NB4 (cell line): ENCODE results near the gene CDX4.

Experiments
- DNase-seq: peaks from one replicate; pipeline ENCODE4 v3.0.0; 2010; ENCODE audit warnings: low read depth
- H3K4me3 ChIP-seq: one replicate; pipeline ENCODE4 v1.5.1; 2011; ENCODE audit warnings: mild to moderate bottlenecking, low read depth, low read length, moderate library complexity
- MYC ChIP-seq: IDR thresholded peaks from 2 replicates; pipeline ENCODE4 v1.6.1; 2011; ENCODE audit warnings: low read depth, low read length
- POLR2A ChIP-seq: IDR thresholded peaks from 2 replicates; pipeline ENCODE4 v1.6.1; 2011; ENCODE audit warnings: mild to moderate bottlenecking; ENCODE audit not compliant: insufficient read length; ENCODE audit errors: extremely low read depth
- TF ChIP-seq, protein P1 (sequence below): IDR thresholded peaks from 2 replicates; pipeline ENCODE4 v1.6.1; 2011; ENCODE audit warnings: low read depth, low read length
- TF ChIP-seq, protein P2 (sequence below): IDR thresholded peaks from one replicate; pipeline ENCODE4 v1.5.1; 2012; ENCODE audit warnings: low read depth, low read length

Gene CDX4, protein sequence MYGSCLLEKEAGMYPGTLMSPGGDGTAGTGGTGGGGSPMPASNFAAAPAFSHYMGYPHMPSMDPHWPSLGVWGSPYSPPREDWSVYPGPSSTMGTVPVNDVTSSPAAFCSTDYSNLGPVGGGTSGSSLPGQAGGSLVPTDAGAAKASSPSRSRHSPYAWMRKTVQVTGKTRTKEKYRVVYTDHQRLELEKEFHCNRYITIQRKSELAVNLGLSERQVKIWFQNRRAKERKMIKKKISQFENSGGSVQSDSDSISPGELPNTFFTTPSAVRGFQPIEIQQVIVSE

DNA sequence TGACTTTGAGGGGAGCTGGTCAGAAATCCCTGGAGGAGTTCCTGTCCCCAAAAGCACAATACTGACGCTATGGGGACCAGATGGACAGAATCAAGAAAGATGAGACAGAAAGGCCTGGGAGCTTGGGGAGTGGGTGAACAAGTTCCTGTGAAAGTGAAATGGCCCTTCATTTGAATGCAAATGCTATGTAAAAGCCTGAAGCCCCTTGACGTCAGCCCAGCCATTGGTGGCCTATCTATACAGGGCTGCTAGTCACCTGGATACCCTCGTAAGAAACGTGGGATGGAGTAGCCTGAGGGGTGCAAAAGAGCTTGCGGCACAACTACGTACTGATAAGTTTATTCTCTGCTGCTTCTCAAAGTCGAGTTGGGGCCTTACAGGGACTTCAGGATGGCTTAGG lies at the start of gene CDX4:
Gene CDX4 (plus strand): TSS at position 223 of the 400 bp plus-strand sequence. CDS start 201 bp downstream, outside the sequence.
- DNase-seq = no peak
- H3K4me3 ChIP-seq = no peak within 1 kb of the TSS
- TF ChIP-seq, protein P1, sequence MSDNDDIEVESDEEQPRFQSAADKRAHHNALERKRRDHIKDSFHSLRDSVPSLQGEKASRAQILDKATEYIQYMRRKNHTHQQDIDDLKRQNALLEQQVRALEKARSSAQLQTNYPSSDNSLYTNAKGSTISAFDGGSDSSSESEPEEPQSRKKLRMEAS = no peak
- TF ChIP-seq MYC (no peak), POLR2A (no peak)
- TF ChIP-seq, protein P2, sequence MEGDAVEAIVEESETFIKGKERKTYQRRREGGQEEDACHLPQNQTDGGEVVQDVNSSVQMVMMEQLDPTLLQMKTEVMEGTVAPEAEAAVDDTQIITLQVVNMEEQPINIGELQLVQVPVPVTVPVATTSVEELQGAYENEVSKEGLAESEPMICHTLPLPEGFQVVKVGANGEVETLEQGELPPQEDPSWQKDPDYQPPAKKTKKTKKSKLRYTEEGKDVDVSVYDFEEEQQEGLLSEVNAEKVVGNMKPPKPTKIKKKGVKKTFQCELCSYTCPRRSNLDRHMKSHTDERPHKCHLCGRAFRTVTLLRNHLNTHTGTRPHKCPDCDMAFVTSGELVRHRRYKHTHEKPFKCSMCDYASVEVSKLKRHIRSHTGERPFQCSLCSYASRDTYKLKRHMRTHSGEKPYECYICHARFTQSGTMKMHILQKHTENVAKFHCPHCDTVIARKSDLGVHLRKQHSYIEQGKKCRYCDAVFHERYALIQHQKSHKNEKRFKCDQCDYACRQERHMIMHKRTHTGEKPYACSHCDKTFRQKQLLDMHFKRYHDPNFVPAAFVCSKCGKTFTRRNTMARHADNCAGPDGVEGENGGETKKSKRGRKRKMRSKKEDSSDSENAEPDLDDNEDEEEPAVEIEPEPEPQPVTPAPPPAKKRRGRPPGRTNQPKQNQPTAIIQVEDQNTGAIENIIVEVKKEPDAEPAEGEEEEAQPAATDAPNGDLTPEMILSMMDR = no peak

DNA sequence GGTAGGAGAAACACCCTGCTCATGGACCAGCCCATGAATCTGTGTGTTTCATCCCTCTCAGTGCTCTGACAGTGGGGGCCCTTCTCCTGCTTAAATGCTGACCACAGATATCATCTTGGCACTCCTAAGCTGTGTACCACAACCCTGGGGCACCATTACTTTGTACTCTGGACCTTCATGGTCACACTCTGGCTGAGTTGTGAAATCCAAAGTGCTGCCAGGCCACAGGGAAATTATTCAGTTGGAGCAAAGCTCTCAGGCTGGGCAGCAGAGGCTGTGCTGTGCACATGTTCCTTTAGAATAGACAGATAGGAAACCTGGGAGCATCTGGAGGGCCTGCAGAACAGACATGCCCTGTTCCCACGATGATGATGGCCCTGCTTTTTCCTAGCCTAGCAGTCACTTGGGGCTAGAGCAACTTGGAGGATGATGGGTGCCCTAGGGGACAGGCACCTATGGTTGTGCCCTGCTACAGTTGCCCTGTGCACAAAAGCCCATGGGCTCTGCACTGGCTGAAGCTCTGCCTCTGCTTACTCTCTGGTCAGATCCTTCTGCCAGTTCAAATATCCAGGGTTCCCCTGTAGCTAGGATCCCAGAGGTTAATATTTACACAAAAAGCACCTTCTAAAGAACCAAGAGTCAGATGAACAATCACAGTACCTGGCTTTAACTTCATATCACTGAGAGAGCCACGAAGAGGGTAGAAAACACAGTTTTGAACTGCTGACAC lies 48.5 kb upstream of the CDX4 start:
- TF ChIP-seq, protein P1 = no peak
- TF ChIP-seq POLR2A (no peak), MYC (no peak)
- TF ChIP-seq, protein P2 = no peak
- DNase-seq = no peak
- no peak overlapping the region for H3K4me3 ChIP-seq

DNA sequence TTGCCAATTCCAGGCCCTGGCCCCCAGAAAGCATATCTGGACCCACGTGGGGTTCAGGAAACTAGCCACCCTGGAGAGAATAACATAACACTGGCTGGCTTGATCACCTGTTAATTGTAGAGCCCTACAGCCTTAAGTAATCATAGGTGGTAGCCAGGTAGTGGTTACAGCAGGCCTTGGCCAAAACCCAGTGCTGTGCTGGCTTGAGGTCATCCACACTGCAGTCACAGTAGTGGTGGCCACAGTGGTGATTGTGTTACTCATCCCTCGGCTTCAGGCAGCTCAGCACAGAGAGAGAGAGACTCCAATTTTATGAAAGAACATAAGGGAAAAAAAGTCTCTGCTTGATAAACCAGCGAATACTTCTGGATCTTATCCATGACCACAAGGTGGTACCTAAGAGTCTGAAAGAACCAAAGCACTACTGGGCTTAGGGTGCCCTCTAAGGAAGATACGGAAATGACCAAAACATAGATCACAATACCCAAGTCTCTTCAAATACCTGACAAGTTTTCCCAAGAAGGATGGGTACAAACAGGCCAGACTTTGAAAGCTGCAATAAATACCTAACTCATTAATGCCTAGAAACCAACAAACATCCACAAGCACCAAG lies 46.6 kb upstream of the CDX4 start:
- TF ChIP-seq POLR2A (no peak), MYC (no peak)
- TF ChIP-seq, protein P2 = no peak
- no peak for DNase-seq
- no peak overlapping the region for H3K4me3 ChIP-seq

DNA sequence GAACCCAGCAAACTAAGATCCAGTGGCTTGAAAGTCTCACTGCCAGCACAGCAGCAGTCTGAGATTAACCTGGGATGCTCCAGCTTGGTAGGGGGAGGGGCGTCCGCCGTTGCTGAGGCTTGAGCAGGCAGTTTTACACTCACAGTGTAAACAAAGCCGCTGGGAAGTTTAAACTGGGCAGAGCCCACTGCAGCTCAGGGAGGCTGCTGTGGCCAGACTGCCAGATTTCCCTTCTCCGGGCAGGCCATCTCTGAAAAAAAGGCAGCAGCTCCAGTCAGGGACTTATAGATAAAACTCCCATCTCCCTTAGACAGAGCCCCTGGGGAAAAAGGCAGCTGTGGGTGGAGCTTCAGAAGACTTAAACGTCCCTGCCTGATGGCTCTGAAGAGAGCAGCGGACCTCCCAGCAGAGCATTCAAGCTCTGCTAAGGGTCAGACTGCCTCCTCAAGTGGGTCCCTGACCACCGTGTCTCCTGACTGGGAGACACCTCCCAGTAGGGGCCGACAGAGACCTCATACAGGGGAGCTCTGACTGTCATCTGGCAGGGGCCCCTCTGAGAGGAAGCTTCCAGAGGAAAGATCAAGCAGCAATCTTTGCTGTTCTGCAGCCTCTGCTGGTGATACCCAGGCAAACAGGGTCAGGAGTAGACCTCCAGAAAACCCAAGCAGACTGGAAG lies 45.1 kb upstream of the CDX4 start:
- TF ChIP-seq POLR2A (no peak), MYC (no peak)
- TF ChIP-seq, protein P2 = no peak
- TF ChIP-seq, protein P1 = no peak
- H3K4me3 ChIP-seq = no peak overlapping the region
- DNase-seq = peak; percentile 0

DNA sequence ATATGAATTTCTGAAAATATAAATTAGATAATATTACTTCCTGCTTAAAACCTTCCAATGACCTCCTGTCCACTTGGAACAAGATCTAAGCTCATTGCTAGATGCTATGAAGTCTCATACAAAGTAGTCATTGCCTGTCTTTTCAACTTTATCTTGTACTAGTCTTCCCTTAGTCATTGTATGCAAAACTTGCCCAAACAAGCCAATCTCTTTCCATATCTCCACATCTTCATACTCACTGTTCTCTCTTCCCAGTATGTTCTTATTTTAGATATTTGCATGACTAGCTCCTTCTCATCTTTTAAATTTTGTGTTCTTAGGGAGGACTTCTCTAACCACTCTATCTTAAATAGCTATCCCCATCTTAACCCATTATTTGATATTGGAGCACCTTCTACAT lies 33.9 kb upstream of the CDX4 start:
- DNase-seq = no peak
- TF ChIP-seq, protein P2 = no peak
- no peak for TF ChIP-seq POLR2A
- TF ChIP-seq, protein P1 = no peak
- no peak for TF ChIP-seq MYC
- H3K4me3 ChIP-seq = no peak overlapping the region
